Thyroid gland (tissue), 4 donors: ENCODE measurements around the gene BICDL1. TPM values are rescaled to one million over a fixed set of nuclear protein-coding genes. Genes with fewer than 3 reads are reported as not detected.

ENCODE experiments used
- DNase-seq, 2 donors: peaks; one replicate each; pipeline ENCODE4 v3.0.0-alpha.2; 2019
- H3K27ac ChIP-seq, 3 donors: fragments of 200-600 bp; sonication (generic); 1 replicate in 2 of 3; 2 replicates in 1 of 3; pipeline ENCODE4 v1.5.1; 2016 to 2019; ENCODE audit warnings: mild to moderate bottlenecking in 1 of 3, moderate library complexity in 1 of 3
- H3K27me3 ChIP-seq: fragments of 200-600 bp; sonication (generic); one replicate; pipeline ENCODE4 v1.5.1; 2019
- H3K36me3 ChIP-seq, 2 donors: fragments of 200-600 bp; sonication (generic); one replicate each; pipeline ENCODE4 v1.5.1; 2016 to 2019
- H3K4me1 ChIP-seq, 2 donors: fragments of 200-600 bp; sonication (generic); one replicate each; pipeline ENCODE4 v1.5.1; 2017 to 2019
- H3K4me3 ChIP-seq, 3 donors: fragments of 200-600 bp; sonication (generic); replicated peaks in 1 of 3; 1 replicate in 2 of 3; 2 replicates in 1 of 3; pipeline ENCODE4 v1.5.1; 2016; ENCODE audit warnings: mild to moderate bottlenecking in 1 of 3
- H3K9me3 ChIP-seq: fragments of 200-600 bp; sonication (generic); one replicate; pipeline ENCODE4 v1.5.1; 2017
- CTCF ChIP-seq, 6 experiments: fragments of 200-600 bp in 3 of 6; fragments of 450-650 bp in 3 of 6; sonication (generic) in 3 of 6; IDR thresholded peaks; one replicate each; pipeline ENCODE4 v1.5.1; 2016 to 2019; ENCODE audit warnings: antibody characterized with exemption in 6 of 6, mild to moderate bottlenecking in 2 of 6, inconsistent platforms in 1 of 6, moderate library complexity in 1 of 6
- POLR2A ChIP-seq, 2 donors: fragments of 450-650 bp; IDR thresholded peaks; one replicate each; pipeline ENCODE4 v1.6.1; 2017; ENCODE audit warnings: antibody characterized with exemption in 2 of 2, mild to moderate bottlenecking in 2 of 2, moderate library complexity in 1 of 2
- WGBS, 2 donors: methylation state at CpG; one replicate each; pipeline ENCODE4 v1.1.5; 2017; 5-methylcytosine and 5-hydroxymethylcytosine counted together
- intact Hi-C: fragments of 100-400 bp; cut with DNase I; formaldehyde crosslinking; loops from one replicate; pipeline ENCODE4 v1.15.1; 2023
- total RNA-seq, 4 donors: library from RNA; depleted of rRNA; stranded (reverse); fragments of >200 nt; gene quantifications; one replicate each; pipeline ENCODE4 v1.2.3, GENCODE V29; 2016

BICDL1 gene
- total RNA-seq, 4 donors from 2014 or later, result 10.5 to 81.8 (median 48.1) TPM

- Histone ChIP-seq H3K4me1 (peaks cover 3 to 4% of the 10 kb centered on the region in 2 donors), H3K9me3 (no peaks in the 10 kb centered on the region), H3K36me3 (peaks cover 13 to 20% of the 10 kb centered on the region in 2 donors), H3K27me3 (no peaks in the 10 kb centered on the region), H3K27ac (no peak overlapping the region), H3K4me3 (no peak overlapping the region)
- intact Hi-C loops, result no loop called here
- no peak for DNase-seq
- WGBS, 2 donors, result 83 to 87% methylated on average over 19 to 20 of the region's 23 CpGs
- TF ChIP-seq CTCF (IDR thresholded peaks at IDR 0.05) (no peak), POLR2A (IDR thresholded peaks at IDR 0.05) (no peak)
These were observed 103.7 kb downstream of the BICDL1 start for GRCh38 chr12:120092551-120093335.

DNA sequence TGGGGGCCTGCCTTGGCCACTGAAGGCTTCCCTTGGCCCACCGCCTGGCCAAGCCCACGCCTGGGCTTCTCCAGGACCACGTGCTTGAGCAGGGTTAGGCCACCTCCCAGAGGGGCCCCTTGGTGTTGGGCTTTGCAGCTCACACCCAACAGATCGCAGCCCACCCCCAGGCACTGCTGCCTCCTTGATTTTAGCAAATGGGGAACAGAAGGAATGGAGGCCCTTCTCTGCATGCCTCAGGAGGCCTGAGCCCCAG, 104.2 kb downstream of the BICDL1 start:
- no peak overlapping the region for H3K27ac ChIP-seq
- peaks cover 17 to 23% of the 10 kb centered on the region in 2 donors for H3K36me3 ChIP-seq

DNA sequence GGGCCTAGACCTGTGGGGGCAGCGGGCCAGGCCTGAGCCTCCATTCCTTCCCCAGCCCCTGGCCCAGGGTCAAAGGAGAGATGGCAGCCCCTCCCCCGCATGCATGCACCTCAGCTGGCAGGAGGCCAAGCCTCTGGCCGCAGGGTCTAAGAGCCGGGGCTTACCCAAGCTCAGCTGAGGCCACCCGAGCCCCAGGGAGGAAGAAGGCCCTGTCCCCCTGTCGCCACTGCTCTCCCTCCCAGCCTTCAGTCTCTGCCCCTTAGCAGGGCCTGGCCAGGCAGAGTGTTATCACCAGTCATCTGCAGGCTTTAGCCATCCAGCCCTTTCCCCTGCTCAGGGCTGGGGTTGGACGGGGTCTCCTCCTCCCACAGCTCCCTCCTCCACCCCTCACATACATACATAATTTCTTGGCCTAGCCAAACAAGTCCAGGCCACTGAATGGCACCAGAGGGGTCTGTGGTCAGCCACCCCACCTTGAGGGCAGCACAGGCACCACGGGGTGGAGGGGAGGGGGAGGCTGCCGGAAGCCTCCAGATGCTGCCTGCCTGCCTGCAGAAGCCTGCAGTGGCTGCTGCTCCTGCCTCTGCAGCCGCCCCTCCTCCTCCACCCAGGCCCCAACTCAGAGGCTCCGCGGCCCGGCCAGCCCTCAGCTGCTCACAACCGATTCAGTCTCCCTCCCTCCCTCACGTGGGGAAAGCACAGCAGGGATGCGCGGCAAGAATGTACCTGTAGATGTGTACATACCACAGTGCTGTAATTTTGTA, 104.7 kb downstream of the BICDL1 start:
- DNase-seq, result no peak
- TF ChIP-seq POLR2A (IDR thresholded peaks at IDR 0.05), result no peak
- TF ChIP-seq CTCF (IDR thresholded peaks at IDR 0.05), result no peak
- Histone ChIP-seq H3K4me1 (no peaks in the 10 kb centered on the region), H3K27me3 (no peaks in the 10 kb centered on the region), H3K27ac (no peak overlapping the region), H3K9me3 (no peaks in the 10 kb centered on the region), H3K4me3 (no peak overlapping the region), H3K36me3 (peaks cover 22 to 28% of the 10 kb centered on the region in 2 donors)
- intact Hi-C loops, result no loop called here
- WGBS, 2 donors, result 67 to 77% methylated on average over 14 to 16 of the region's 17 CpGs

More for the DNA sequence above, 104.2 kb downstream of the BICDL1 start:
- H3K4me3 ChIP-seq, result no peak overlapping the region
- H3K27me3 ChIP-seq, result no peaks in the 10 kb centered on the region
- no peaks in the 10 kb centered on the region for H3K9me3 ChIP-seq
- H3K4me1 ChIP-seq, result no peaks in the 10 kb centered on the region
- no peak for TF ChIP-seq POLR2A (IDR thresholded peaks at IDR 0.05)
- no peak for TF ChIP-seq CTCF (IDR thresholded peaks at IDR 0.05)
- DNase-seq, result no peak
- intact Hi-C loops, result no loop called here
- WGBS, 2 donors, result 93% methylated on average over 4 of the region's 4 CpGs; no CpG with 5 or more reads in 1 of the 2 donors

DNA sequence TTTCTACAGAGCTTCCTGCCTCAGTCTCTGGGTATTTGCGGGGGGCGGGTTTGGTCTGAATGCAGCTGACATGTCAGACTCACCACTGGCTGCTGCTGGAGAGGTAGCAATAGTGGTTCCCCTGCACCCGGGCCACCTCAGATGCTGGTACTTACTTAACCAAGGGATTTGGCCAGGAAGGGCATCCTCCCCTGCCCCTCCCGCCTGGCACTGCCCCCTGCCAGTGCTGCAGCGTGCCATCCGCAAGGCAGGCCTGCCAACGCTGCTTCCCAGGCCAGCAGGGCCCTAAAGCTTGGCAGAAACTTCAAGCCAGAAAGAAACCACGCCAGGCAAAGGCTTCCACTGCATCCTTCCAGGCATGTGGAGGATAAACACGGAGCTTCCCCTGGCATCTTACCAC, 105.4 kb downstream of the BICDL1 start:
- TF ChIP-seq CTCF (IDR thresholded peaks at IDR 0.05) (no peak), POLR2A (IDR thresholded peaks at IDR 0.05) (no peak)
- intact Hi-C loops, result no loop called here
- WGBS, 2 donors, result 73 to 78% methylated on average over 5 to 6 of the region's 9 CpGs
- Histone ChIP-seq H3K36me3 (peaks cover 29% of the 10 kb centered on the region in 2 donors), H3K4me3 (no peak overlapping the region), H3K27me3 (no peaks in the 10 kb centered on the region), H3K27ac (no peak overlapping the region), H3K4me1 (no peaks in the 10 kb centered on the region), H3K9me3 (no peaks in the 10 kb centered on the region)
- DNase-seq, result no peak

GRCh38 chr12:120095331-120095730, 106.3 kb downstream of the BICDL1 start:
- Histone ChIP-seq H3K27me3 (no peaks in the 10 kb centered on the region), H3K9me3 (no peaks in the 10 kb centered on the region), H3K4me1 (no peaks in the 10 kb centered on the region), H3K4me3 (no peak overlapping the region), H3K36me3 (peaks cover 29 to 30% of the 10 kb centered on the region in 2 donors), H3K27ac (no peak overlapping the region)
- intact Hi-C loops, result no loop called here
- no peak for DNase-seq
- WGBS, 2 donors, result 85 to 93% methylated on average over 7 to 9 of the region's 13 CpGs
- TF ChIP-seq CTCF (IDR thresholded peaks at IDR 0.05) (no peak), POLR2A (IDR thresholded peaks at IDR 0.05) (no peak)
